HepG2 (cell line): ENCODE results near the gene AQP11. TPM values are rescaled to one million over a fixed set of nuclear protein-coding genes. Genes with fewer than 3 reads are reported as not detected.

Experiments
- ATAC-seq: fragments of 200-7000 bp; cut with Tn5 transposase; 3 replicates; pipeline ENCODE4 v1.9.1; 2020; ENCODE audit warnings: mild to moderate bottlenecking, moderate library complexity
- BruUV-seq: library from RNA; stranded (reverse); fragments of 400-500 nt; replicated peaks from 2 replicates; lab custom pipeline; 2021; lab: Mats Ljungman, UMichigan
- CTCF ChIA-PET: fragments of 300-600 bp; formaldehyde crosslinking; extraction: SDS; loops from one replicate; lab custom pipeline; 2021; ENCODE audit warnings: low total read pairs, inconsistent platforms, low intra/inter-chr PET ratio; lab: Yijun Ruan, JAX
- POLR2A ChIA-PET: fragments of 350-600 bp; sonication (Branson Sonifier 250); formaldehyde crosslinking; loops from one replicate; lab custom pipeline; 2020; ENCODE audit warnings: antibody characterized with exemption, inconsistent platforms; lab: Yijun Ruan, JAX
- DNase-seq: peaks from one replicate; pipeline ENCODE4 v3.0.0-alpha.2; 2015; ENCODE audit warnings: low spot score
- FAIRE-seq: peaks from 3 replicates; lab custom pipeline; 2011; peaks lifted over from hg19 to GRCh38; lab: Jason Lieb, UNC
- H2AFZ ChIP-seq: one replicate; pipeline ENCODE4 v1.6.1; 2011; ENCODE audit warnings: low read length, inconsistent platforms
- H3K27ac ChIP-seq: fragments of 300-600 bp; 3 replicates; pipeline ENCODE4 v1.8.0; 2011; ENCODE audit warnings: mixed run types, mild to moderate bottlenecking, mixed read lengths, low read length, inconsistent platforms; ENCODE audit not compliant: insufficient read depth; ENCODE audit errors: extremely low read length
- H3K27me3 ChIP-seq, 2 experiments: fragments of 200-600 bp in 1 of 2; 2 replicates in 1 of 2; 3 replicates in 1 of 2; pipeline versions ENCODE4 v1.6.0 to v1.8.0; 2011; ENCODE audit warnings: low read length in 2 of 2, mild to moderate bottlenecking in 2 of 2, moderate library complexity in 2 of 2, inconsistent platforms in 1 of 2; ENCODE audit not compliant: insufficient read depth in 2 of 2, control insufficient read depth in 1 of 2
- H3K36me3 ChIP-seq, 2 experiments: fragments of 200-600 bp in 1 of 2; replicated peaks in 1 of 2; 2 replicates in 1 of 2; 3 replicates in 1 of 2; pipeline versions ENCODE4 v1.5.1 to v1.8.0; 2011; ENCODE audit warnings: low read length in 2 of 2, inconsistent platforms in 1 of 2; ENCODE audit not compliant: insufficient read depth in 2 of 2, control insufficient read depth in 1 of 2
- H3K4me1 ChIP-seq: 2 replicates; pipeline ENCODE4 v1.5.1; 2012; ENCODE audit warnings: low read length, inconsistent platforms; ENCODE audit not compliant: insufficient read depth
- H3K4me2 ChIP-seq: 2 replicates; pipeline ENCODE4 v1.6.0; 2011; ENCODE audit warnings: low read depth, low read length, inconsistent platforms
- H3K4me3 ChIP-seq, 3 experiments: fragments of 200-600 bp in 1 of 3; sonication (generic), shearing (Covaris generic) in 1 of 3; replicated peaks in 1 of 3; 2 replicates each; pipeline ENCODE4 v1.5.1; 2011 to 2016; ENCODE audit warnings: low read length in 3 of 3, inconsistent platforms in 2 of 3, low read depth in 2 of 3, mild to moderate bottlenecking in 2 of 3, control low read depth in 1 of 3, mixed read lengths in 1 of 3; ENCODE audit not compliant: insufficient read depth in 1 of 3
- H3K79me2 ChIP-seq: one replicate; pipeline ENCODE4 v1.6.1; 2011; ENCODE audit warnings: low read length, inconsistent platforms; ENCODE audit not compliant: insufficient read depth
- H3K9ac ChIP-seq: 2 replicates; pipeline ENCODE4 v1.6.0; 2011; ENCODE audit warnings: mild to moderate bottlenecking, low read depth, low read length, inconsistent platforms; ENCODE audit not compliant: insufficient read depth
- H3K9me3 ChIP-seq: 2 replicates; pipeline ENCODE4 v1.5.1; 2012; ENCODE audit warnings: mild to moderate bottlenecking, low read length
- H4K20me1 ChIP-seq: 2 replicates; pipeline ENCODE4 v1.6.0; 2011; ENCODE audit warnings: inconsistent platforms, mild to moderate bottlenecking, low read length, moderate library complexity; ENCODE audit not compliant: insufficient read depth
- E2F2 ChIP-seq: sonication (generic); formaldehyde crosslinking; IDR thresholded peaks from 2 replicates; pipeline ENCODE4 v1.4.0; 2020; ENCODE audit warnings: missing genetic modification reagents, borderline replicate concordance
- HMG20B ChIP-seq: conservative IDR thresholded peaks from 2 replicates; pipeline ENCODE4 v1.6.1; 2016; ENCODE audit warnings: missing genetic modification reagents, missing compliant biosample characterization
- RBFOX2 ChIP-seq: fragments of 200-400 bp; formaldehyde crosslinking; IDR thresholded peaks from 2 replicates; pipeline ENCODE4 v1.6.1; 2017; ENCODE audit warnings: low read depth, mild to moderate bottlenecking, low read length
- ZFP90 ChIP-seq: sonication (generic); formaldehyde crosslinking; IDR thresholded peaks from 2 replicates; pipeline ENCODE4 v1.8.0; 2022; ENCODE audit warnings: missing genetic modification reagents, mild to moderate bottlenecking, inconsistent platforms, borderline replicate concordance
- ZNF432 ChIP-seq: sonication (generic); formaldehyde crosslinking; IDR thresholded peaks from 2 replicates; pipeline ENCODE4 v1.5.0; 2020; ENCODE audit warnings: missing genetic modification reagents, mild to moderate bottlenecking, borderline replicate concordance
- ZNF616 ChIP-seq: sonication (generic); formaldehyde crosslinking; IDR thresholded peaks from 2 replicates; pipeline ENCODE4 v1.5.0; 2020; ENCODE audit warnings: low read depth, mild to moderate bottlenecking, missing genetic modification reagents
- ZNF777 ChIP-seq: sonication (generic); formaldehyde crosslinking; IDR thresholded peaks from 2 replicates; pipeline ENCODE4 v1.4.0; 2020; ENCODE audit warnings: missing genetic modification reagents
- WGBS: methylation state at CpG from one replicate; pipeline ENCODE4 v1.1.6; 2017; ENCODE audit warnings: low lambda C conversion rate; 5-methylcytosine and 5-hydroxymethylcytosine counted together
- in situ Hi-C: cut with HindIII; loops from 2 replicates; pipeline ENCODE4 v1.10.0; 2017; ENCODE audit warnings: low pct_unique_long_range_greater_than_20kb; ENCODE audit not compliant: extremely low pct_ligation_motif_present
- intact Hi-C: fragments of 100-400 bp; cut with micrococcal nuclease; formaldehyde crosslinking; loops from one replicate; pipeline ENCODE4 v1.10.0; 2022; ENCODE audit not compliant: unreplicated experiment
- polyA plus RNA-seq, 8 experiments: library from polyadenylated mRNA; depleted of rRNA in 3 of 8; stranded (reverse) in 7 of 8; unstranded in 1 of 8; fragments of >200 nt; fragmentation: Illumina TruSeq in 4 of 8; extraction: Trizol in 4 of 8; gene quantifications; 2 replicates each; pipeline versions ENCODE4 v1.2.1 to v1.2.3, GENCODE V29; 2011 to 2016; ENCODE audit warnings: low read depth in 4 of 8, missing spikeins in 1 of 8, mixed read lengths in 1 of 8; ENCODE audit not compliant: insufficient read depth in 1 of 8
- total RNA-seq, 5 experiments: library from RNA; depleted of rRNA; stranded (reverse); fragments of >200 nt; fragmentation: Illumina TruSeq; extraction: Trizol; gene quantifications; 2 replicates each; pipeline ENCODE4 v1.2.3, GENCODE V29; 2016; ENCODE audit warnings: low read depth in 1 of 5
- TF ChIP-seq, protein P1 (sequence below): sonication (generic); formaldehyde crosslinking; IDR thresholded peaks from 2 replicates; pipeline ENCODE4 v1.4.0; 2020; ENCODE audit warnings: missing genetic modification reagents, low read depth, mild to moderate bottlenecking, borderline replicate concordance

The AQP11 gene
- total and polyA plus RNA-seq, 2 of the 13 experiments (the other 11 are each of a cell fraction or from before 2014, with no cell fraction given): 10.4 to 15.3 TPM

- peak overlapping the region in 1 of 3 experiments; percentile 14; a peak in 1 of 6 replicates for H3K4me3 ChIP-seq
- H2AFZ ChIP-seq: no peak overlapping the region
- H4K20me1 ChIP-seq: no peaks in the 10 kb centered on the region
- H3K9me3 ChIP-seq: no peaks in the 10 kb centered on the region
- H3K4me2 ChIP-seq: peak overlapping the region; percentile 86
- WGBS: 38% methylated on average over 2 of the region's 2 CpGs
- FAIRE-seq (no peak), DNase-seq (no peak), ATAC-seq (no peak)
- no peak for TF ChIP-seq ZFP90 (CRISPR knock-in tag)
- TF ChIP-seq, protein P1, sequence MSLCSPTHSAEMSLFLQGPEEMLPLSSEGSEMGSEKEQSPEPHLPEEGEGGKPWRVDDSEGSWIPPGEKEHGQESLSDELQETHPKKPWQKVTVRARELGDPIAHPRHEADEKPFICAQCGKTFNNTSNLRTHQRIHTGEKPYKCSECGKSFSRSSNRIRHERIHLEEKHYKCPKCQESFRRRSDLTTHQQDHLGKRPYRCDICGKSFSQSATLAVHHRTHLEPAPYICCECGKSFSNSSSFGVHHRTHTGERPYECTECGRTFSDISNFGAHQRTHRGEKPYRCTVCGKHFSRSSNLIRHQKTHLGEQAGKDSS (CRISPR knock-in tag): peak; percentile 65; the same call in 1 of the 2 replicates
- TF ChIP-seq E2F2 (CRISPR knock-in tag): no peak
- TF ChIP-seq ZNF616 (CRISPR knock-in tag): no peak
- no peak for TF ChIP-seq HMG20B (CRISPR knock-in tag)
- 0 out of 2 replicates have a peak, but pooled peaks have one; percentile 2 for TF ChIP-seq RBFOX2
- no peak for TF ChIP-seq ZNF432 (CRISPR knock-in tag)
- no peak for TF ChIP-seq ZNF777 (CRISPR knock-in tag)
- no TSS peak for BruUV-seq
- peaks cover 52% of the 10 kb centered on the region for H3K4me1 ChIP-seq
- peaks cover 20% of the 10 kb centered on the region for H3K79me2 ChIP-seq
- POLR2A ChIA-PET: interaction anchor here (1.6 kb wide), 1 partner anchor 45 kb away, joined by 3 read pairs; the partner anchor contains the start of gene CLNS1A
- in situ Hi-C loops: no loop called here
- CTCF ChIA-PET: no interaction called here
- no peak overlapping the region for H3K9ac ChIP-seq
- intact Hi-C loops: no loop called here
- H3K27ac ChIP-seq: peak overlapping the region; percentile 33
- H3K36me3 ChIP-seq: no peaks in the 10 kb centered on the region
- H3K27me3 ChIP-seq: no peaks in the 10 kb centered on the region
Observed at GRCh38 chr11:77592727-77593126, 3.0 kb downstream of the AQP11 start.
